ENCODE results near the gene METRNL. TPM values are rescaled to one million over a fixed set of nuclear protein-coding genes. Genes with fewer than 3 reads are reported as not detected.

Gene METRNL
- total RNA-seq, 6 experiments from 2014 or later: 54.4 to 96.7 (median 90.9) TPM

- no peak overlapping the region; the same call in 1 of the 2 replicates for H3K27ac Mint-ChIP-seq
- H3K36me3 Mint-ChIP-seq (ENCODE audit: low read depth): peaks cover 6% of the 10 kb centered on the region
- H3K4me3 Mint-ChIP-seq: no peak overlapping the region
- peaks cover 24% of the 10 kb centered on the region for H3K4me1 Mint-ChIP-seq (ENCODE audit: low read depth)
- TF ChIP-seq CTCF (IDR thresholded peaks at IDR 0.05): no peak
- H3K27me3 Mint-ChIP-seq (ENCODE audit: insufficient read depth): peaks cover 4% of the 10 kb centered on the region
- DNase-seq: no peak
- peaks cover 8% of the 10 kb centered on the region for H3K9me3 Mint-ChIP-seq
These were observed 34.0 kb downstream of the METRNL start for GRCh38 chr17:83113381-83113780.

GRCh38 chr17:83113792-83114191 lies 34.4 kb downstream of the METRNL start:
- Mint-ChIP-seq H3K27me3 (ENCODE audit: insufficient read depth) (peaks cover 5% of the 10 kb centered on the region), H3K36me3 (ENCODE audit: low read depth) (peaks cover 4% of the 10 kb centered on the region)

GRCh38 chr17:83114706-83115105 lies 35.3 kb downstream of the METRNL start:
- H3K9me3 Mint-ChIP-seq: no peaks in the 10 kb centered on the region
- no peak overlapping the region for H3K27ac Mint-ChIP-seq
- H3K36me3 Mint-ChIP-seq (ENCODE audit: low read depth): no peaks in the 10 kb centered on the region
- no peak for DNase-seq
- H3K27me3 Mint-ChIP-seq (ENCODE audit: insufficient read depth): peaks cover 5% of the 10 kb centered on the region
- H3K4me1 Mint-ChIP-seq (ENCODE audit: low read depth): peaks cover 16% of the 10 kb centered on the region
- no peak for TF ChIP-seq CTCF (IDR thresholded peaks at IDR 0.05)
- H3K4me3 Mint-ChIP-seq: no peak overlapping the region

More at GRCh38 chr17:83113792-83114191, 34.4 kb downstream of the METRNL start:
- peaks cover 4% of the 10 kb centered on the region for H3K9me3 Mint-ChIP-seq
- no peak for DNase-seq
- H3K4me3 Mint-ChIP-seq: no peak overlapping the region
- H3K4me1 Mint-ChIP-seq (ENCODE audit: low read depth): peaks cover 23% of the 10 kb centered on the region
- no peak overlapping the region; the same call in 1 of the 2 replicates for H3K27ac Mint-ChIP-seq
- no peak for TF ChIP-seq CTCF (IDR thresholded peaks at IDR 0.05)

GRCh38 chr17:83115202-83115651 lies 35.8 kb downstream of the METRNL start:
- Mint-ChIP-seq H3K9me3 (no peaks in the 10 kb centered on the region), H3K4me3 (no peak overlapping the region), H3K4me1 (ENCODE audit: low read depth) (peaks cover 11% of the 10 kb centered on the region), H3K27me3 (ENCODE audit: insufficient read depth) (peaks cover 5% of the 10 kb centered on the region), H3K27ac (no peak overlapping the region), H3K36me3 (ENCODE audit: low read depth) (no peaks in the 10 kb centered on the region)
- no peak for TF ChIP-seq CTCF (IDR thresholded peaks at IDR 0.05)
- DNase-seq: no peak

- Mint-ChIP-seq H3K4me3 (no peak overlapping the region), H3K36me3 (ENCODE audit: low read depth) (no peaks in the 10 kb centered on the region), H3K27ac (no peak overlapping the region), H3K27me3 (ENCODE audit: insufficient read depth) (peaks cover 5% of the 10 kb centered on the region), H3K9me3 (no peaks in the 10 kb centered on the region), H3K4me1 (ENCODE audit: low read depth) (peaks cover 5% of the 10 kb centered on the region)
- no peak for DNase-seq
- no peak for TF ChIP-seq CTCF (IDR thresholded peaks at IDR 0.05)
These were observed 36.4 kb downstream of the METRNL start for GRCh38 chr17:83115832-83116231.
